Activated CD4-positive, CD25-positive, alpha-beta regulatory T cell (primary cell): Measurements from ENCODE around the gene MYO3B.
"Not testable (repeated sequence)": the region's sequence is repeated elsewhere in the genome, so short reads cannot be mapped to it uniquely, and the experiment has no call there.

Source experiments
- DNase-seq, 4 experiments: peaks; one replicate each; lab custom pipeline; 2025; lab: John Stamatoyannopoulos, UW

Gene MYO3B

GRCh38 chr2:170341684-170342623, 164.0 kb downstream of the MYO3B start:
- no peak for DNase-seq

DNA sequence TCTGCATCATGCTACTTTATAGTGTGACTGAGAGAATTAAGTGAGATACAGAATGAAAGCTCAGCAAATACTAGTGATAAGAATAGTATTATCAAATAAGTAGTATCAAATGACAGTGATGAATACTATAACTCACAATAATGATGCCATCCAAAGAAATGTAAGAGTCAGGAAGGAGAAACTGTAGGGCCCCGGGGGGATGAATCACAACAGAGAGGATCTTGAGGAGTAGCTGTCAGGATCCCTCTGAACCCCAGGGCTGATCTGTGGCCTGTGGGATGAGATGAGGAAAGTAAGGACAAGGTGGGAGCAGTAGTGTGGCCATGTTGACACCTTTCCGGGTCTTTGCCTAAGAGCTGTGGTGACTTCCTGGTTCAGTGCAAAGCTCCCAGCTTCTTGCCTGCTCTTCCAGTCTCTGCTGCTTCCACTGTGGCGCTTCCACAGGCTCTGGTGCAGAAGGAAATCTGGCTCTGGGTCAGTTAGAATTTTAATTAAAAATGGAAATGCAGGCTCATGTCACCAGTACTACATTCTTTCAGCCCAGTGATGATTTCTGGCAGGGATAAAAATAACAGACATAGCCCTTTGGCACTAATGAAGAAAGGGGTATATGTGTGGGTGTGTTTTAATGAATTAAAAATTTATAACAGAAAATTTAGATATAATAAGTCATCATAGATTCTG, 166.9 kb downstream of the MYO3B start:
- DNase-seq: no peak

DNA sequence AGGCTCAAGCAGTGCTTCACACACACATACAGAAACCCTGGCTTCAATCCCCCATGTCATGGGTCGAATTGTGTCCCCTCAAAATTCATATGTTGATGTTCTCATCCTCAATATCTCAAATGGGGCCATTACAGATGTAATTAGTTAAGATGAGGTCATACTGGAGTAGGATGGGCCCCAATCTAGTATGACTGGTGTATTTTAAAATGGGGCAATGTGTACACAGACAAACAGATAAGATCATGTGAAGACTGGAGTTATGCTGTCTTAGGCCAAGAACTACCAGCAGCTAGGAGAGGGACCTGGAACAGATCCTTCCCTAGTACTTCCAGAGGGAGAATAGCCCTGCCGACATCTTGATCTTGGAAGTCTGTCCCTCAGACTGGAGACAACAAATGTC, 167.7 kb downstream of the MYO3B start:
- DNase-seq: no peak

- not testable (repeated sequence) for DNase-seq
Observed at GRCh38 chr2:170349269-170349668, 171.3 kb downstream of the MYO3B start.

GRCh38 chr2:170350929-170351826, 173.2 kb downstream of the MYO3B start:
- DNase-seq: no peak

DNA sequence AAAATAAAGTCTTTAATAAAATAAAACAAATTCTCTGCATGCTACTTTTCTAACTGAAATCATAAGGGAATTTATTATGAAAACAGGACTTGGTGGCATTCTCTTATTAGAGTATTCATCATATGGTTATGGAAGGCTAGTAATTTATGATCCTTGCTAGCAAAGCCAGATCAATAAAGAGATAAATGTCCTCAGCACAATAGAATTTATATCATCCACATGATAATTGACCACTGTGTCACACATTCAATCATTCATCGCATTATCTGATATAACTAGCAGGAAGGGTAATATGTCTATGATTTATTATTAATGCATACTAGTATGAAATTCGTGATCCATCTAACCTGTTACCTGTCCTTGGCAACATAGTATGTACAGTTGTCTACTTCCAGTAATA, 175.8 kb downstream of the MYO3B start:
- DNase-seq: no peak

- no peak for DNase-seq
Observed at GRCh38 chr2:170354388-170354787, 176.4 kb downstream of the MYO3B start.

DNA sequence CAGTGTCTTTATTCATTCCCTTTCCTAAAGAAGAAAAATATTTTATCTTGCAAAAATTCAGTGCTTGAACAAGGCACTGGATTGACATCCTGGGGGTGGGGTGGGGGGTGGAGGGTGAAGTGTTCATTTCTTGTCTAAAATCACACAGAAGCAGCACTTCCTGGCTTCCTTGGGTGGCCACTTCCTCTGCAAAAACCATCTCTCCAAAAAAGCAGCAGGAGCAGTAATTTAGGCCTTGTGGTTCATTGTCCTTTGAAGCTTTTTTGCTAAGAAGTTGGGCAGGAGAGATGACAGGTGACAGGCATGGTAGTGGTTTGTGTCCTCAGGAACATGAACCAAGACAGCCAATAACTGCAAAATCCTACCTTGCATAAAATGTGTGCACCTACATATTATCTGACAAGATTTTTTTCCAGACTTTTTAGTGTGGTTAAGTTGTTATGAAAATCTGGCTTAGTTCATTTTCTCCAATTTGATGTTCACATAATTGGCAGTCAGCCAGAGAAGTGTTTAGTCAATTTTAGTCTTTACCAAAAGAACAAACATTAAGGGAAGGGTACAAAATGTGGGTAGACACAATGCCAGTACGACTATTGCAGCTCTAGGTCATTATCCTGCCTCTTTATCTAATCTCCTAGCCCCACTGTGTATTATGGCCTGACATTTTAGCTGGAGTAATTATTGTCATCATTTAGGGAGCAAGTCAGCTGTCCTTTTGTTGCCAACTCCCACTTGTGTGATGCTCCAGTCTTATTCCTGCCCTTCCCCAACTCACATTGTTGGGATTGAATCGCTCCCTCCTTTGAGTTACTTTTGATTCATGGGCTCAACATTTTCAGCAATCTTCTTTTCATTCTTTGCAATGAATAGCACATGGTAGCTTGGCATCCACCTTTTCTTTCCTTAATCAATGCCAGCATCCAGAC, 177.2 kb downstream of the MYO3B start:
- DNase-seq: no peak

GRCh38 chr2:170359466-170359865, 181.5 kb downstream of the MYO3B start:
- no peak for DNase-seq

GRCh38 chr2:170360546-170361089, 182.7 kb downstream of the MYO3B start:
- DNase-seq: no peak

- DNase-seq: no peak
Observed at GRCh38 chr2:170361090-170361936, 183.4 kb downstream of the MYO3B start.

DNA sequence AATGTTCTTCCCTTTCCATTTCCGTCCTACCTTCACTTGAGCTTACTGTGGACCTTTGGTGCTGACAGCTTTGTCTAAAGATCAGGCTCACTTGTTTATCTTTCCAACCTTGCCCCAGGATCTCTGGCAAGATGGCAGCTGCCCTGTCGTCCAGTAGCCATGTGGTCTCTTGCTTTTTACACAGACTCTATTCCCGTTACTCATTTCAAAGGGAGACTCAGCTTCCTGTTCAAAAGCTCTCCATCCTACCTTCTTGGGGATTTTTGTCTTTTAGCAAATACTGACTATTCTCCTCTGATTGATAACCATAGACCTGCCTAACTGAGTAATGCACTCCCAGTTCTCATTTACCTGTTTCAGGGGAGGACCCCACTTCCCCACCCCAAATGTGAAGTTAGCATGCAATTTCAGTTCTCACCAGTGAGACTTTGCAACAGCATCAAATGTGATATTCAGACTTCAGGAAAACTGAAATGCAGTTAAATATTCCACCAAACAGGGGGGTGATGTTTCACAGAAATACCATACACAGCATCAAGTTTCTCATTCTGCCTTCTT, 184.4 kb downstream of the MYO3B start:
- no peak for DNase-seq

DNA sequence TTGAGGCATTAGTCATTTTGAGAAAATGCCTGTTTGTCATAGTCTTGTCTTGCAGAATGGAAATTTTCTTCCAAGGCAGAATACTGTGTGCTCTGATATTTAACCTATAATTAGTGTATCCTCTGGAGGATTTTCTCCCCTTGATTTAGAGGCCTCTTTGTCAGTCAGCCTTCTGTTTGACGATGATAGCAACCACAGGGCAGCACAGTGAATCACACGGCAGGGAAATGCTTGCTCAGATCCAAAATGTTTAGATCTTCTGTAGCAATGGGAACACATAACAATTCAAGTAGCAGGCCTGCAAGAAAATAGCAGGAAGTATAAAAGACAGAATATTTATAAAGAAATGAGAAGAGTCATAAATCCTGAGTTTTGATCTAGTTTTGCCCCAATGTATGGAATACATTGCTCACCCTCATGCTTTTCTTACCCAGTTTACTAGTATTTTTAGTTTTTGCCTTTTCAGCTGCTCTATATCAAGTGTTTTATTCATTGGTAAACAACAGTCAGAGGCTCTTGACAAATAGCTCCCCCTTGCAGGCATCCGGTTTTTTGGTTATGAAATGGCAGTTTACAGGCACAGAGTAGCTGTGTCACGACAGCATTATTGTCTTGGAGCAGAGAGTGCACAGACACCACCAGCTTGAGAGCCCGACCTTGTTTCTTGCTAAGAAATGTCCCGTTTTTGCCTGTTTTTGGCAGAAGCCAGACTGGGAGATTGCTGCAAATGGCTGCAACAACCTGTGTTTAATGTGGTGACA, 185.1 kb downstream of the MYO3B start:
- DNase-seq: no peak

DNA sequence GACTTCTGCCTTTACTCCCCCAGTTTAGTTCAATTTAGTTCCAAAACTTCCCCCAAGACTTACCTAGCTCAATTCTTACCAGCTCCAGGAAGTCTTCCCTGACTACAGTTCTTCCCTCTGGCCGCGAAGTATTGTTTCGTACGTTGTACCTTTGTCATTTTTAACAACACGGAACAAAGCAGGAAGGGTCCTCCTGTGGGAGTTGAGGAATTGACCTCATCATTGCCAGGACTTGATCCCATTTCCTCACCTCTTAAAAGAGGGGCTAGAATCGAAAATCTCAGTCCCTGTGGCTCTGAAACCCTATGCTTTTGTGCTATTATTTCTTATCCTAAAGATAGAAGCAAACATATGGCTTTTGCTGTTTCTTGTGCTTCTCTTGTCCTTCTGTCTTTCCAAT, 187.1 kb downstream of the MYO3B start:
- no peak for DNase-seq

DNA sequence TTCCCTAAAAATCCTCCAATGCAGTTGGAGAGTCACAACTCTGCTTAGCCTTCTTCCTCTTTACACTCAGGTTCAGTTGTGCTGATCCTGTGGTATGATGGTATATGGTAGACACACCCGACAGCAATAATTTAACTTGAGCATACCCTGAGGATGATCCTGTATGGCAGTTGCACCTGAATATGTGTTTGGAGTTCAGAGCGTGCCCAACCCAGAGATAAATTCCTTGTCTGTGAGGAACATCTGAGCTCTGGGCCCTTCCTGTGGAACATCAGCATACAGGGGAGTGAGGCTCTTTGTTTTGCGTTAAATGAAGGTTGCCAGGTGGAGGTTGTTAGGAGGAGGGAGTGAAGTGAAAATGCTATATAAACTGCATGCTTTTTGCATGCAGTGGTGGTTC, 187.7 kb downstream of the MYO3B start:
- DNase-seq: no peak

GRCh38 chr2:170368370-170368769, 190.4 kb downstream of the MYO3B start:
- no peak for DNase-seq

DNA sequence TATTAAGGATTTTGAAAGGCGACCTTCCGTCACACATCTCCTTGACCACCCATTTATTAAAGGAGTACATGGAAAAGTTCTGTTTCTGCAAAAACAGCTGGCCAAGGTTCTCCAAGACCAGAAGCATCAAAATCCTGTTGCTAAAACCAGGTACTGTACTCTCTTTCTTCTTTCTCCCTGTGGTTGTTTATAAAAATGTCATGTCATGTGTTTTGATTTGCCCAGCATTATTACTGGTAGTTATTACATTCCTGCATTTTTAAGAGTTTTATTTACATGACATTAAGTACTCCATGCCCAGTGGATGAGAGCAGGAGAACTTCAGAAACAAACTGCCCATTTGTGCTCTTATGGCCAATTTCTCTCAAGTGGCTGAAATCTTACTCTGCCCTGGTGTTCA, 191.3 kb downstream of the MYO3B start:
- DNase-seq: no peak

DNA sequence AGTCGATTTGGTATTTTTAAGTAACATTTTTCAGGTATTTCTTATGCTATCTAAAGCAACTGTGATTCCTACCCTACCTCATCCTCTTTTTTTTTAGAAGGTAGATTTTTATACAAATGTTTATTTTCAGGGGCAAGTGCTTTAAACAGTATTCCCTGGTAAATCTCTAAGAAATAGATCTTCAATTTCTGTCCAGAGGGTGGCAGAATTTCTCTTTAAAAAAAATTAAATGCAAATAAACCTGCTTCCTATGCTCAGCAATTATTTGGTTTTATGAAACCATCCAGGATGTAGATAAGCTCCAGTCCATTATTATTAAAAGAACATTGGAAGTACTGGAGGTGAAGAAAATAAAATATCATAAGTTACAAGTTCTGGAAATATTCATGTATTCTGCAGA, 191.9 kb downstream of the MYO3B start:
- DNase-seq: no peak
